ENCODE results near the gene C1QL2.

The C1QL2 gene

DNA sequence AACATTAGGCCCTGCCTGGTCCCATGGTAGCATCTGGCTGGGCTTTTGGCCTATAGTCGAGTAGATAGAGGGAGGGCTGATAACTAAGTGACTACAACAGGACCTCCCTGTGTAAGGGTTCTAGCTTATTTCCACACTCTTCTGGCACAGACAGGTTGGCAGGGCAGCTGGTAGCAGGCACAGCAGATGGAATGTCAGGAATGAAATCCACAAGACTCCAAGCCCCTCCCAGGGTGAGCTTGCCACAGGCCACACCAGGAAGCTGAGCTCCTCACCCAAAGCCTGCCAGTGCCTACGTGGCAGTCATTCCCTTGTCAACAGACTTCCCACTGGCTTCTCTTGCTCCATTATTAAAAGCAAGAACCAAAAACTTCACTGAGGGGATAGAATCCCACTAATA is 20.7 kb upstream of the C1QL2 start:
- no peak for DNase-seq (ENCODE audit: low read depth in 3 of 3)

- no peak for DNase-seq (ENCODE audit: low read depth in 3 of 3)
Observed at GRCh38 chr2:119178776-119179175, 20.2 kb upstream of the C1QL2 start.

DNA sequence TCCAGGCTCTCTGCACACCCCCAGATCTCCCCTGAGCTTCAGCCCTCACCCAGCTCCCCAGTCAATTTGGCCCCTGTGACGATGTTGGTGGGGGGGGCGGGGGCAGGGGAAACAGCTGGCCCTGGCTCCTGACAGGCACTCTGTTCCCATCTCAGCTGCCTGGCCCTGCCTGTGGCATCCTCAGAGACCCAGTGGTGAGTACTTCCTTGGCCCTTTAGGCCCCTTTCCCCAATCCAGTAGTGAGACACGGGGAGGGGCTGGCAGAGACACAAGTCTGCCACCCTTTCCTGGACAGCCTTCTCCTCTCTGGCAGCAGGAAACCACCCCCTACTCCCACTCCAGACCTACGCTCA is 19.3 kb upstream of the C1QL2 start:
- DNase-seq (ENCODE audit: low read depth in 3 of 3): no peak

DNA sequence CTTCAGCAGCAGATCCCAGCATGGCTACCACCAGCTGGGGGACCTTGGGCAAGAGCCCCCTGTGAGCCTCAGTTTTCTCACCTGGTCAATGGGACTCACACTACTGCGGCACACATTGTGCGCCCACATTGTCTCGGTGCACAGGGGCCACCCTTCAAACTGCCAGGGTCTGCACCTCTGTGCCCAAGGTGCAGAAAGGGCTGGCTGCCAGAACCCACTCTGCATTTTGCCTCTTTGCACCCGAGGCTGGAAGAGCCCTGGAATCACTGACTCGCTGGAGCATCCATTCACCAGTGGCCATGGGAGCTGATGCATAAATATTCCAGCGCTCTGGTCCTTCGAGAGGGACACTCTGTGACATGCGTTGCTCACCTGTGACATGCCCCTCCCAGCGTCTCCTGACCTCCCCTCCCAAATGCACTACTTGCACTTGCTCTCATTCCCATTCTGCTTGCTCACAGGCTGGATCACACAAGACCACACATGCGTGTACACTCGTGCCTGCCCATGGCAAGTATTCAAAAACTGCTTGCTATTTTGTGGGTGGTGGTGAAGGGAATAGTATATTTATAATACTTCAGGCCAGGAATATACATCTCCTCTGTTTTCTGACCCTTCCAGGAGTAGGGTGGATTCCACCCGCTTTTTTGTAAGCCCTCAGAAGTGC is 18.8 kb upstream of the C1QL2 start:
- DNase-seq (ENCODE audit: low read depth in 3 of 3): no peak

DNA sequence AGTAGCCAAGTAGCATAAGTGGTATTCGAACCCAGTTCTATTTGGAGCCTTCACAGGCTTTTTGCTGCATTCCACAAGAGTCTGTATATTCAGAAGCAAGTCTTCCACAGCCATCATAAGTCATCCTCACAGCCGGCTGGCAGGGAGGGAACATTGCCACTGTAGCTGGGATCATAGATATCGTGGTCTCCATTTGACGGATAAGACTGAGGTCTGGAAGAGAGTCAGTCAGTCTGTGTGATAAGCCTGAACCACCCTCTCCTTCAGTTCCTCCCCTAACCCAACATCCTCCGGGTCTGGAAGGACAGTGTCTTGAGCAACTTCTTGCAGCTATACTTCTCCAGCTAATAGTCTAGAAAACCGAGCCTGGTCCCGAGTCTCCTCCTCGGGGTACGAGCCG is 17.0 kb upstream of the C1QL2 start:
- no peak for DNase-seq (ENCODE audit: low read depth in 3 of 3)

GRCh38 chr2:119174993-119175347 is 16.4 kb upstream of the C1QL2 start:
- DNase-seq (ENCODE audit: low read depth in 3 of 3): no peak

- DNase-seq (ENCODE audit: low read depth in 3 of 3): peak; percentile 19 to 57 (median 25)
Observed at GRCh38 chr2:119174216-119174992, 15.9 kb upstream of the C1QL2 start.

GRCh38 chr2:119173556-119174060 is 15.1 kb upstream of the C1QL2 start:
- DNase-seq (ENCODE audit: low read depth in 3 of 3): no peak

GRCh38 chr2:119170504-119170903 is 12.0 kb upstream of the C1QL2 start:
- no peak for DNase-seq (ENCODE audit: low read depth in 3 of 3)

DNA sequence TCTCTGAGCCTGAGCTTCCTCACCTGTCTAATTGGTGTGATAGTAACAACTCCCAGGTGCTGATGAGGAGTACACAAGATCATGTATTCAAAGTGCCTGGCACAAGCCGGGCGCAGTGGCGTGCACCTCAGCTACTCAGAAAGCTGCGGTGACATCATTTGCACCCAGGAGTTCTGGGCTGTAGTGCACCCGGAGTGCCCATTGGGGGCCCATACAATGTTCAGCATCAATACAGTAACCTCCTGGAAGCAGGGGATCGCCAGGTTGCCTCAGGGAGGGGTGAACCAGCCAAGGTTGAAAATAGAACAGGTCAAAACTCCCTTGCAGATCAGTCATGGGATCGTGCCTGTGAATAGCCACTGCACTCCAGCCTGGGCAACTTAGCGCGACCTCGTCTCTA is 11.2 kb upstream of the C1QL2 start:
- no peak for DNase-seq (ENCODE audit: low read depth in 3 of 3)

DNA sequence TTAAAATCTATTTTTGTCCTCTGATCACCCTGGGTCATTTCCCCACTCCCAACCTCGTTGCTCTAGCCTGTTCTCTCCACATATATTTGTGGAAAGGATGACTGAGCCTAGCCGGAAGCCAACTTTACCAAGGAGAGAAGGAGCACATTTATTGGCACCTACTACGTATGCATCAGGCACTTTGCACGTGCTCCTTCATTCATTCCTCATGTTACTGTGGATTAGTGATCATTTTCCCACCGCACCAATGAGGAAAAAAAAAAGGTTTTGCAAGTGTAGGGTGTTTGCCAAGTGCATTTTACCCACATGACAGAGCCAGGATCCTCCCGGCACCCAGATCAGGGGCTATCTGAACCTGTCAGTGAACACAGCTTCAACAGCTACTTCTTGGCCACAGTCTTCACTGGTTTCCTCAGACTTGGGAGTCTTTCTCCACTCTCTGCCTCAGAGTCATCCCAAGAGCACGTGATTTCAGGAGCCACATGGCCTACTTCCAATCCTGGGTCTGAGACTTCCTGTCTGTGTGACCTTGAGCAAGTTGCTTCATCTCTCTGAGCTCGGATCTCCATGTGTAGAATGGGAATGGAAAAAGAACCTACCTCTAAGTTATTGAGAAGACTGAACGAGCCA is 1.9 kb upstream of the C1QL2 start:
- DNase-seq (ENCODE audit: low read depth in 3 of 3): no peak

- DNase-seq (ENCODE audit: low read depth in 3 of 3): no peak
Observed at GRCh38 chr2:119157850-119158511, 570 bp downstream of the C1QL2 start.

DNA sequence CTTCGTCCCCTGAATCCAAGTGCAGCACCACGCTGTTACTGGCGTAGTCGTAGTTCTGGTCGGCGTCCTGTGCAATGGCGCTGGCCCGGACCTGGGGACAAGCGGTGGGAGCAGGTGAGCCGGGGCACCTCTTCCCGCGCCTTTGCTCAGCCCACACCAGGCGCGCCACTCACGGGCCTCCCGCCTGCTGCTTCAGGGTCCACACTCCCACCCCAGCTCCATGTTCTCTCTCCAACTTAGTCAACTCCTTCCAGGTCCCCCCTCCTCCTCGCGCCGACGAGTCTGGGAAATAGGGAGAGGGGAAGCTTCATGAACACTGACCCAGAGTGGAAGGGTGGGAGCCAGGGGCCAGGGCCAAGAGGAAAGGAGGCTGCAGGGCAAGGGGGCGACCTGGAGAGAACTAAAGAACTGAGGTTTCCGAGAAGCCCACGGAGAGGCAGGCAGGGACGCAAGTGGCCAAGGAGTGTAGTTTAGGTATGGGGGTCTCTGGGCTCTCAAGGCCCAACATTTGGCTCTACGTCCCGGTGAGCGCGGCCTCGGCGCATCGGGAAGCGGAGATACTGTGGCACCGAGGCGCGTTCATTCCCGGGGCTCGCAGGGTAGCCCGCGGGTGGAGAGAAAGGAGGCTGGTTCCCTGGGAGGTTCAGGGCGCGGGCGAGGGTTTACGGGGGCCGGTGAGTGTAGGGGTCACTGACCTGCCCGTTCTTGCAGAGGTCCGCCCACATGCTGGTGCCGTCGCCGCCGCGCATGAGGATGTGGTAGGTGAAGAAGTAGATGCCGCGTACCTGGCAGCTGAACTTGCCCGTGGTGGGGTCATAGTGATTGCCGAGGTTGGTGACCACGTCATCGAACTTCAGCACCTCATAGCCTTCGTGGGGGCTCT is 1.4 kb downstream of the C1QL2 start:
- DNase-seq (ENCODE audit: low read depth in 3 of 3): no peak

DNA sequence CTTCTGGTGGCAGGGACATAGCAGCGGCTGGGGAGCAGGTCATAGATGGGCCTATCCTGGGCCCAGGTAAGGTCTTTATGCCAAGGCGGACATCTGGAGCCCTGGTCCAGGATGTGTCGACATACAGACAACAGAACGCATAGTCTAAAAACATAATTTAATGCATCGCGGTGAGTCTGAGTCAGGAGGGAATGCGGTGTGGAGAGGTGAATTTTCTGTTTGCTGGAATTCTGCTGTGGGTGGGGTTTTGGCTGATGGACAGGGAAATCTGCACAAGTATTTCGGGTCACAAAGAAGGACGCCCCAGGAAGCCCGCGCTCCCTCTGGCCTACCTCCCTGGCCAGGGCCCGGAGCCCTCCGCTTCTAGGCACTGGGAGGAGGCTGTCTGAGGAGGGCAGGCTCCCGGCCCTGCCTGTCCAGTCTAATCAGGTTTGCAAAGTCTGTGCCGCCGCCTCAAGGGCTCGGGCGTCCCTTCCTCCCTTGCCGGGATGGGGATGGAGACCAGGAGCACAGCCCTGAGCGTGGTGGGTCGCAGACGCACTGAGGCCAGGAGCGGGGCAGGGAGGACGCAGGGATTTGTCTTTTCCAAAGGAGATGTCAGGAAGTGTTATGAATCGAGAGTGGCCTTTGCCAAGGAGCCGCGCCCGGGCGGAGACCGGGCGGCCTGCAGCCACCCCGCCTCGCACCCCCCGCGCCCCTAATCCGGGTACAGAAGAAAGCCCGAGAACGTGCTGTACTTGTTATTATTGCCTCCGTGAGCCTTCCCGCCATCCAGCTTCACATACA is 2.3 kb downstream of the C1QL2 start:
- no peak for DNase-seq (ENCODE audit: low read depth in 3 of 3)

- DNase-seq (ENCODE audit: low read depth in 3 of 3): no peak
Observed at GRCh38 chr2:119155633-119156032, 2.9 kb downstream of the C1QL2 start.

GRCh38 chr2:119154076-119154475 is 4.5 kb downstream of the C1QL2 start:
- no peak for DNase-seq (ENCODE audit: low read depth in 3 of 3)

- no peak for DNase-seq (ENCODE audit: low read depth in 3 of 3)
Observed at GRCh38 chr2:119149611-119150010, 8.9 kb downstream of the C1QL2 start.

DNA sequence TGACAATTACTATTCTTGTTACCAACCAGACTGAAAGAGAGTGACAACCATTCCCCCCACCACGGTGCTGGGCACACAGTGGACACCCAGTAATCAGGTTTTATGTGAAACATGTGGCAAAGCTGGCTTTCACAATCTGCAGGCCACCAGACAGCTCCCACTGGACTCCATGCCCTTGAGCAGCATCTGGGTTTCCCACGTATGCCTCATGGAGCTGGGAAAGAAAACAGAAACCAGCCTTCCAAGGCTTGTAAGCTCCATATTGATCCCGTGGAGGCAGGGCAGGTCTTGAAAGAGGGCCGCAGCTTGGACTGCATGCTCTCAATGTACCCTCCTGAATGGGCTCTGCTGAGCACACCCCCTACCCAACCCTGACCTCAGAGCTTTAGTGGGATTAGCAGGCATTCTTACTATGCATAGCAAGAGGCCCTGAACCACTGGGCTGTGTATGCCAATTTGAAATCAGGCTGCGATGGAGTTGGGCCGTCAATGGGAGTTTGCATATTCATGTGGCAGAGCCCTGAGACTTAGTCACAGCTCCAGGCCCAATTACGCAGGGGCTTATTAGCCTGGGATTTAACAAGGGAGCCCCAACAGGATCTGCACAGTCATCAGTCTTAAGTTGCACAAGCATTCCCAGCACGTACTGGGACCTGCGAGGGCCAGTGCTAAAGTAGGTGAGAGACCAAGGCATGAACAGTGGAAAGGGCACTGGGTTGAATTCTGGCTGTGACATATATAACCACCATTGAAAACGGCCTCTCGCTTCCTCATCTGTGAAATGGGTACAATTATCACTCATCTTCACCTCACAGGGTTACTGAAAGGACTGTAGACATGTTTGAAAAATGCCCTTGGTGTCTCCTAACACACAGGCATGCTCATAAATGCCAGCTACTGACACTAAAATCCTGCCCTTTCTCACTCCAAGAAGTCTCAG is 10.5 kb downstream of the C1QL2 start:
- no peak for DNase-seq (ENCODE audit: low read depth in 3 of 3)

GRCh38 chr2:119144806-119145205 is 13.7 kb downstream of the C1QL2 start:
- DNase-seq (ENCODE audit: low read depth in 3 of 3): no peak

DNA sequence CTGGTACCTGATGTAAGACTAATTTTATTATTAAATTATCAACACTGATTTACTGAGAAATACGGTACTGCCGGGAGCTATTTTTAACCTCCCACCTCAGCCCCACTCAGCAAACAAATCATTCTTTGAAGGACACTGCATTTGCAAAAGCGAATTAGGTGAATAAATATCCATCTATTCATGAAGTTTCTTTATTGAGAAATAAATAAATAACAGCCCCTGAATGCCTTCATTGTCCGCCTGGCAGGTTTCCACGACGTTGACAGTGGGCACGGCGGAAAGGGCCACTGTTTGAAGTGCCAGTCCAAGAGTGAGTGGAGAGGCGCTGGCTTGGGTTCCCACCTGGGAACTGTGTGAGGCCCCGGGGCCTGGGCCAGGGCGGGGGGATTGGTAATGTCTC is 15.7 kb downstream of the C1QL2 start:
- DNase-seq (ENCODE audit: low read depth in 3 of 3): no peak

All from stimulated activated CD4-positive, alpha-beta T cell treated with anti-CD3 and anti-CD28 coated beads, TNF-alpha, amount 100 ng/mL, for 24 hours (primary cell).